Suprapubic skin (tissue), 4 donors: Measurements from ENCODE around the gene EGLN1. TPM values are rescaled to one million over a fixed set of nuclear protein-coding genes. Genes with fewer than 3 reads are reported as not detected.
A peak's percentile ranks its signal among the peaks of the same experiment; 100 is the strongest.

ENCODE experiments used
- DNase-seq, 2 donors: peaks; one replicate each; pipeline ENCODE4 v3.0.0-alpha.2; 2019; ENCODE audit warnings: low spot score in 2 of 2
- H3K27ac ChIP-seq: fragments of 200-600 bp; sonication (generic); one replicate; pipeline ENCODE4 v1.5.1; 2019
- H3K27me3 ChIP-seq: fragments of 200-600 bp; sonication (generic); one replicate; pipeline ENCODE4 v1.5.1; 2019
- H3K36me3 ChIP-seq: fragments of 200-600 bp; sonication (generic); one replicate; pipeline ENCODE4 v1.5.1; 2019
- H3K4me1 ChIP-seq: fragments of 200-600 bp; sonication (generic); one replicate; pipeline ENCODE4 v1.5.1; 2019
- H3K4me3 ChIP-seq: fragments of 200-600 bp; sonication (generic); one replicate; pipeline ENCODE4 v1.5.1; 2019; ENCODE audit warnings: mild to moderate bottlenecking
- H3K9me3 ChIP-seq: fragments of 200-600 bp; sonication (generic); one replicate; pipeline ENCODE4 v1.5.1; 2019
- CTCF ChIP-seq, 2 donors: fragments of 200-600 bp in 1 of 2; fragments of 450-650 bp in 1 of 2; sonication (generic) in 1 of 2; IDR thresholded peaks; one replicate each; pipeline ENCODE4 v1.5.1; 2016 to 2019; ENCODE audit warnings: antibody characterized with exemption in 2 of 2, mild to moderate bottlenecking in 1 of 2, moderate library complexity in 1 of 2
- EP300 ChIP-seq: sonication (generic); formaldehyde crosslinking; IDR thresholded peaks from one replicate; pipeline ENCODE4 v1.6.1; 2017; ENCODE audit warnings: antibody characterized with exemption
- POLR2A ChIP-seq, 2 donors: fragments of 450-650 bp; IDR thresholded peaks; one replicate each; pipeline ENCODE4 v1.6.1; 2017; ENCODE audit warnings: antibody characterized with exemption in 2 of 2, mild to moderate bottlenecking in 2 of 2, moderate library complexity in 2 of 2
- POLR2AphosphoS5 ChIP-seq, 3 donors: sonication (generic); formaldehyde crosslinking; IDR thresholded peaks; one replicate each; pipeline ENCODE4 v1.6.1; 2017; ENCODE audit warnings: antibody characterized with exemption in 3 of 3
- WGBS: methylation state at CpG from one replicate; pipeline ENCODE4 v1.1.5; 2018; 5-methylcytosine and 5-hydroxymethylcytosine counted together
- total RNA-seq, 4 donors: library from RNA; depleted of rRNA; stranded (reverse); fragments of >200 nt; gene quantifications; one replicate each; pipeline ENCODE4 v1.1.0, GENCODE V29; 2016

Gene EGLN1
- total RNA-seq, 4 donors from 2014 or later: 33.8 to 44.5 (median 39.4) TPM

GRCh38 chr1:231337472-231338269, 84.4 kb downstream of the EGLN1 start, which contains the start of gene EXOC8:
TSS of gene EXOC8 (minus strand) at chr1:231337852. CDS start at chr1:231337745, 107 bp downstream.
- DNase-seq: peak; percentile 96 to 97
- H3K4me3 ChIP-seq: peak within 1 kb of the TSS; percentile 74
- peak within 1 kb of the TSS; percentile 94 for H3K27ac ChIP-seq
- H3K9me3 ChIP-seq: no peaks in the 10 kb centered on the region
- no peaks in the 10 kb centered on the region for H3K27me3 ChIP-seq
- peaks cover 7% of the 10 kb centered on the region for H3K36me3 ChIP-seq
- TF ChIP-seq CTCF (IDR thresholded peaks at IDR 0.05) (no peak), POLR2A (IDR thresholded peaks at IDR 0.05) (peak in 1 of 2 donors; percentile 80), EP300 (no peak), POLR2AphosphoS5 (IDR thresholded peaks at IDR 0.05) (peak; percentile 21 to 38 (median 38))
- 0% methylated on average over 23 of the region's 74 CpGs for WGBS
- peaks cover 76% of the 10 kb centered on the region for H3K4me1 ChIP-seq

- TF ChIP-seq CTCF (IDR thresholded peaks at IDR 0.05) (no peak), POLR2A (IDR thresholded peaks at IDR 0.05) (no peak), POLR2AphosphoS5 (IDR thresholded peaks at IDR 0.05) (no peak), EP300 (no peak)
- peaks cover 3% of the 10 kb centered on the region for H3K36me3 ChIP-seq
- H3K4me1 ChIP-seq: peaks cover 79% of the 10 kb centered on the region
- no peaks in the 10 kb centered on the region for H3K27me3 ChIP-seq
- 3% methylated on average over 26 of the region's 32 CpGs for WGBS
- DNase-seq: peak in 1 of 2 donors; percentile 84
- no peaks in the 10 kb centered on the region for H3K9me3 ChIP-seq
- H3K4me3 ChIP-seq: peak overlapping the region; percentile 74
- H3K27ac ChIP-seq: peak overlapping the region; percentile 94
These were observed 85.0 kb downstream of the EGLN1 start for GRCh38 chr1:231337043-231337471.

DNA sequence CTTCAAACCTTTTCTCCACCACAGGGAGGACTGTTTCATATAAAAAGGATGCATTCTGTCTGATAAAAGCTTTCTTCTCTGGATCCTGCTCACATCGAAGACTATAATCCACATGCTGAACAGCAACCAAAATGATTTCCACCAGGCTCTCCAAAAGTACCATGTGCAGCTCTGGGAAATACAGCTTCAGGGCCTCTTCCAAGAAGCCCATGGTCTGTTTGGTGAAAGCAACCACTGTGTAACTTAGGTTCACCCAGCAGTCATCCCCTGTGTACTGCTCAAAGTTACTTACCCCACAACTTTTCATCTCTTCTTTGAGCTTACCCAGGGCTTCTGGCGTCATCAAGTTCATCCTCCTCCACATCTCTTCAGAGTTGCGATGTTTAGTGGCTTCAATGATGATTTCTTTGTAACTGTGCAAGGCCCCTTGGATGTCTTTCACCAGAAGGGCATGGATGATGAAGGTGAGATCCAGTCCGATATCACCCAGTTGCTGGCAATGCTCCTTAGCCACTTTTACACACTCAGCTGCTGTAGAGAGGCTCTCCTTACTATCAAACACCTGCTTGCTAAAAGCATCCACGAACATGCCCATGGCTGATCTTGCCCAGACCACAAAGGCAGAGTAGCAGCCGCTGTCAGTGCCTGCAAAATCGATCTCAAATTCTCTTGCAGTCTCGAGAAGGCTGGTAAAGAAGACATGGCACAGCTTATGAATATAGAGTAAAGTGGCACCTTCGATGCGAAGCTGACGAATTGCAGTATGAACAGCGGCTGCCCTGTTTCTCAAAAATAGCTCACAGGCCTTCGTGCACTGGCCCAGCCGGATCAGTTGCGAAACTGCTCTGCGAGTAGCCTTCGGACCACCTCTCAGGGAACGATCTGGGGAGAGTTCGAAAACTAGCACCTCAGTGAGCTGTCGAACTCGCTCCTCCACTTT, 86.2 kb downstream of the EGLN1 start:
- Histone ChIP-seq H3K36me3 (no peaks in the 10 kb centered on the region), H3K4me3 (peak overlapping the region; percentile 74), H3K27me3 (no peaks in the 10 kb centered on the region), H3K4me1 (peaks cover 70% of the 10 kb centered on the region), H3K27ac (no peak overlapping the region), H3K9me3 (no peaks in the 10 kb centered on the region)
- DNase-seq: no peak
- TF ChIP-seq POLR2A (IDR thresholded peaks at IDR 0.05) (no peak), POLR2AphosphoS5 (IDR thresholded peaks at IDR 0.05) (no peak), EP300 (no peak), CTCF (IDR thresholded peaks at IDR 0.05) (no peak)
- 65% methylated on average over 21 of the region's 21 CpGs for WGBS

GRCh38 chr1:231334952-231335351, 87.1 kb downstream of the EGLN1 start:
- peaks cover 60% of the 10 kb centered on the region for H3K4me1 ChIP-seq
- DNase-seq: no peak
- H3K27me3 ChIP-seq: no peaks in the 10 kb centered on the region
- no peaks in the 10 kb centered on the region for H3K36me3 ChIP-seq
- no peak for TF ChIP-seq POLR2A (IDR thresholded peaks at IDR 0.05)
- no peak for TF ChIP-seq EP300
- no peak for TF ChIP-seq CTCF (IDR thresholded peaks at IDR 0.05)
- no peak for TF ChIP-seq POLR2AphosphoS5 (IDR thresholded peaks at IDR 0.05)
- 89% methylated on average over 6 of the region's 6 CpGs for WGBS
- peak overlapping the region; percentile 74 for H3K4me3 ChIP-seq
- H3K27ac ChIP-seq: no peak overlapping the region
- no peaks in the 10 kb centered on the region for H3K9me3 ChIP-seq
